HUES48 (cell line): ENCODE results near the gene SOX15.

ENCODE experiments used
- H3K27ac ChIP-seq: one replicate; pipeline ENCODE4 v1.7.0; 2013; ENCODE audit warnings: low read depth, low read length, inconsistent platforms
- H3K27me3 ChIP-seq: 2 replicates; pipeline ENCODE4 v1.6.1; 2013; ENCODE audit warnings: mild to moderate bottlenecking, low read length; ENCODE audit not compliant: control insufficient read depth, insufficient read depth
- H3K36me3 ChIP-seq: 2 replicates; pipeline ENCODE4 v1.6.1; 2013; ENCODE audit warnings: low read length; ENCODE audit not compliant: control insufficient read depth, insufficient read depth
- H3K4me1 ChIP-seq: 2 replicates; pipeline ENCODE4 v1.6.1; 2013; ENCODE audit warnings: mild to moderate bottlenecking, low read length; ENCODE audit not compliant: control insufficient read depth, insufficient read depth
- H3K4me3 ChIP-seq: 2 replicates; pipeline ENCODE4 v1.5.1; 2013; ENCODE audit warnings: mild to moderate bottlenecking, low read depth, low read length
- H3K9ac ChIP-seq: 2 replicates; pipeline ENCODE4 v1.6.1; 2013; ENCODE audit warnings: mild to moderate bottlenecking, low read depth, low read length, moderate library complexity
- H3K9me3 ChIP-seq: 2 replicates; pipeline ENCODE4 v1.6.1; 2013; ENCODE audit warnings: low read length; ENCODE audit not compliant: control insufficient read depth, insufficient read depth

Gene SOX15

DNA sequence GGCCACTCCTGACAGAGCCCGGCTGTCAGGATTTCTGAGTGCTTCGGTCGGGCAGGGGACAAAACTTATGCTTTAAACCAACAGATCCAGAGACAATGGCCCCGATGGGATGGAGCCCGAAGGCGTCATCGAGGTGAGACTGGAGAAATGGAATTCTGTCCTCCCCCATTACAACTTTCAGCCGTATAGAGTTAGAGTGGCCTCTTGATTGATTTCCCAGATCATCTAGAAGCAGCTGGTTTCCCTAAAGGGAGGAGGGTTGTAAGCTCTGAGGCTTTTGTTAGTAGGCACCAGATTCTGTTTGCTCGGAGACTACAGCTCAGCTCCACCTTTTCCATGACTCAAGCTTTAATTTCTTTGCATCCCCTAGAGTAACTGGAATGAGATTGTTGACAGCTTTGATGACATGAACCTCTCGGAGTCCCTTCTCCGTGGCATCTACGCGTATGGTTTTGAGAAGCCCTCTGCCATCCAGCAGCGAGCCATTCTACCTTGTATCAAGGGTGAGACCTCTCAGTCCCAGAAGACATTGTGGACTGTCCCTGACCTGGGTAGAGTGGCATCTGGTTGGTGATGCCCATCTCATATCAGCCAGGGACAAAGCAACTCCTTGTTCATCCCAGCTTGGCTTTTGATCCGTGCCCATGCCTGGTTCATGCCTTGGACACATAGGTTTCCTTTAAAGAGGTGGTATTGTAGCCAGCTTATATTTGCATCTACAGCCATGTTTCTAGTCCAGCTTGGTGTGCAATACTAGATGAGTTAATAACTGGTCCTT lies 15.5 kb downstream of the SOX15 start:
- H3K9ac ChIP-seq = peak overlapping the region; percentile 99
- H3K9me3 ChIP-seq = no peaks in the 10 kb centered on the region
- peak overlapping the region; percentile 76 for H3K4me3 ChIP-seq
- H3K27ac ChIP-seq = peak overlapping the region; percentile 98
- H3K4me1 ChIP-seq = peaks cover 8% of the 10 kb centered on the region
- H3K27me3 ChIP-seq = no peaks in the 10 kb centered on the region
- peaks cover 76% of the 10 kb centered on the region for H3K36me3 ChIP-seq

DNA sequence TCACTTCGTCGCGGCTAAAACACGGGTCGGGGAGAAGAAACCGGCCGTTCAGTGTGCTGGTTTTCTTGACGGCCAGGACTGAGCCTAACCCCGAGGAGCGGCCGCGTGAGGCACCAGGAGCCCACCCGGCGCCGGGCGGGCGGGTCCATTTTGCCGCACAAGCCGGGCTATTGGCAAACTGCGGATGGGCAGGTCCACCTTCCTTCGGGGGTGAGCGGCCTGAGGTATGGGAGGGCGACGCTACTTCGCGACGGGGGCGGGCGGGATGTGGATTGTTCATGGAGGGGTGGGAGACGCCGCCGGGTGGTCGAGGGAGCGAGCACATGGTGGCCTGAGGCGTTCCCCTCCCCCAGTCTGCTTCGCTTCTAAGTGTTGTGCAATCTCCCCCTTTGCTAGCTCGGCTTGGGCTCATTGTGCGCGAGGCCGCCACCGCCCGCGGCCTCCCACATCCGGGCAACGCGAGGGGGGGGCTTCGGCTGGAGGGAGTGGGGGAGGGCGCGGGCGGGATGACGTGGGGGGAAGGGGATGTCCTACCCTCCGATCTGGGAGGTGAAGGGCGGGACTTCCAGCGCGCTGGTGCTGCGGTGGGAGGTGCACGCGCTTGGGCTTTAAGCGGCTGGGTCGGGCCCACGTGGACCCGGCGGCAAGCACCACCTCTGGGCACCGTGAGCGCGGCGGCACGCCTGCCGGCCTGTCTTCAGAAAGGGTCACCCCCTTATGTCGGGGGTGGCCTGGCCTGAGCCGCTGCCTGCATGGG lies 16.4 kb downstream of the SOX15 start:
- peak overlapping the region; percentile 99 for H3K9ac ChIP-seq
- H3K27ac ChIP-seq = peak overlapping the region; percentile 98
- no peaks in the 10 kb centered on the region for H3K9me3 ChIP-seq
- peak overlapping the region; percentile 76 for H3K4me3 ChIP-seq
- H3K4me1 ChIP-seq = peaks cover 8% of the 10 kb centered on the region
- H3K27me3 ChIP-seq = no peaks in the 10 kb centered on the region
- peaks cover 76% of the 10 kb centered on the region for H3K36me3 ChIP-seq

DNA sequence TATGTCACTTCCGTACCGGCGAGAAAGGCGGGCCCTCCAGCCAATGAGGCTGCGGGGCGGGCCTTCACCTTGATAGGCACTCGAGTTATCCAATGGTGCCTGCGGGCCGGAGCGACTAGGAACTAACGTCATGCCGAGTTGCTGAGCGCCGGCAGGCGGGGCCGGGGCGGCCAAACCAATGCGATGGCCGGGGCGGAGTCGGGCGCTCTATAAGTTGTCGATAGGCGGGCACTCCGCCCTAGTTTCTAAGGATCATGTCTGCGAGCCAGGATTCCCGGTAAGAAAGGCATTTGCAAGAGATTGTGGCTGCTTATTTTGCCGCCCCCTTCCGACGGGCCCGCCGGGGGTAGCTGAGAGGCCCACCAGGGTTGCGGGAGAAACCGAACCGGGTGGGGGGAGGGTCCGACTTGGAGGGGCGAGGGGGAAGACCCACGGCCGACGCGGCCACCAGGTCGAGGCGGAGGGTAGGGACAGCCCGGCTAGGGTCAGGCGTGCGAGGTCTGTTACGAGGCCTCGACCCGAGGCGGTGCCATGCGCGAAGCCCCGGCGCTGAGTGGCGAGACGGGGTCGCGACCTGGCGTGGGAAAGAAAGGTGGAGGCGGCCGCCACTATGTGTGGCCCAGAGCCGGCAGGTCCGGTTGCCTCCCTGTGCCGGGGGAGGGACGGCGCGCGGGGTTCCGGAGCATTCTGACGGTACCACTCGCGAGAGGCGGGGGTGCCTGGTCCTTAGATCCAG lies 17.1 kb downstream of the SOX15 start:
- Histone ChIP-seq H3K9me3 (no peaks in the 10 kb centered on the region), H3K27ac (peak overlapping the region; percentile 98), H3K9ac (peak overlapping the region; percentile 99), H3K36me3 (peaks cover 71% of the 10 kb centered on the region), H3K27me3 (no peaks in the 10 kb centered on the region), H3K4me1 (peaks cover 8% of the 10 kb centered on the region), H3K4me3 (peak overlapping the region; percentile 76)

- Histone ChIP-seq H3K4me3 (peak overlapping the region; percentile 66), H3K36me3 (peaks cover 71% of the 10 kb centered on the region), H3K27me3 (no peaks in the 10 kb centered on the region), H3K27ac (peak overlapping the region; percentile 83), H3K9me3 (no peaks in the 10 kb centered on the region), H3K4me1 (peaks cover 8% of the 10 kb centered on the region), H3K9ac (peak overlapping the region; percentile 50)
Observed at GRCh38 chr17:7572338-7572587, 17.6 kb downstream of the SOX15 start.

DNA sequence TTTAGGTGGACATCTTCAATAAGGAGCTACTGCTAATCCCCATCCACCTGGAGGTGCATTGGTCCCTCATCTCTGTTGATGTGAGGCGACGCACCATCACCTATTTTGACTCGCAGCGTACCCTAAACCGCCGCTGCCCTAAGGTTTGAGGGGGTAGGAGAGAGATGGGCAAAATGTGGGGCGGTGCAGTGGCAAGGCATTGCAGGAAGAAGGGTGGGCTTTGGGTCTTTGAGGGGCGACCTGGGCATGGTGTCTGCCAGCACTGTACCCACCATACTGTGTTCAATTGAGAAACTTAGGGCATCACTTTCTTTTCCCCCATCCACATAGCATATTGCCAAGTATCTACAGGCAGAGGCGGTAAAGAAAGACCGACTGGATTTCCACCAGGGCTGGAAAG lies 19.5 kb downstream of the SOX15 start:
- Histone ChIP-seq H3K27me3 (no peaks in the 10 kb centered on the region), H3K27ac (no peak overlapping the region), H3K36me3 (peaks cover 70% of the 10 kb centered on the region), H3K4me1 (peaks cover 8% of the 10 kb centered on the region), H3K4me3 (no peak overlapping the region), H3K9ac (no peak overlapping the region), H3K9me3 (no peaks in the 10 kb centered on the region)

DNA sequence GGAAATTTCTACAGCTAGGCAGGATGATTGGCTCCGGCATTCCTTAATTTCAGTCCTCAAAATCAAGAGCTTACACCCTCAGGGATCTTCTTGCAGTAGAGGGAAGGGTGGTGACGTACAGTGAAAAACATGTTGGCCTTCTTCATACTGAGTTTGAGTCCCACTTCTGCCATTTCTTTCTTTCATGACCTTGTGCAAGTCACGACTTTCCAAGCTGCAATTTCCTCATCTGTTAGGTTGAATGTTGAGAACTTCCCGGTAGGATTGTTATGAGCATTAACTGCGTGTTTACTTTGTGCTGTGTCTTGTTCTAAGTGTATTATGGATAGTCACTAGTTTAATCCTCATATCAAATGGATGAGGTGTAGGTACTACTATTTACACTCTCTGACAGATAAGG lies 20.3 kb downstream of the SOX15 start:
- H3K4me3 ChIP-seq = no peak overlapping the region
- peaks cover 3% of the 10 kb centered on the region for H3K4me1 ChIP-seq
- H3K36me3 ChIP-seq = peaks cover 70% of the 10 kb centered on the region
- H3K27ac ChIP-seq = no peak overlapping the region
- H3K9ac ChIP-seq = no peak overlapping the region
- H3K27me3 ChIP-seq = no peaks in the 10 kb centered on the region
- no peaks in the 10 kb centered on the region for H3K9me3 ChIP-seq

DNA sequence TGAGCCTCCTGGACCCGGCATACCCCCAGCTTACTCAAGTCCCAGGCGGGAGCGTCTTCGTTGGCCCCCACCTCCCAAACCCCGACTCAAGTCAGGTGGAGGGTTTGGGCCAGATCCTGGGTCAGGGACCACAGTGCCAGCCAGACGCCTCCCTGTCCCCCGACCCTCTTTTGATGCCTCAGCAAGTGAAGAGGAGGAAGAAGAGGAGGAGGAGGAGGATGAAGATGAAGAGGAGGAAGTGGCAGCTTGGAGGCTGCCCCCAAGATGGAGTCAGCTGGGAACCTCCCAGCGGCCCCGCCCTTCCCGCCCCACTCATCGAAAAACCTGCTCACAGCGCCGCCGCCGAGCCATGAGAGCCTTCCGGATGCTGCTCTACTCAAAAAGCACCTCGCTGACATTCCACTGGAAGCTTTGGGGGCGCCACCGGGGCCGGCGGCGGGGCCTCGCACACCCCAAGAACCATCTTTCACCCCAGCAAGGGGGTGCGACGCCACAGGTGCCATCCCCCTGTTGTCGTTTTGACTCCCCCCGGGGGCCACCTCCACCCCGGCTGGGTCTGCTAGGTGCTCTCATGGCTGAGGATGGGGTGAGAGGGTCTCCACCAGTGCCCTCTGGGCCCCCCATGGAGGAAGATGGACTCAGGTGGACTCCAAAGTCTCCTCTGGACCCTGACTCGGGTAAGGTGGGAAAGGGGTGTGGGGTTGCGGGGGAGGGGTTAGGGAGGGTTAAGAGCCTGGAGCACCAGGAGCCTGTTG lies 26.6 kb downstream of the SOX15 start:
- H3K27ac ChIP-seq = no peak overlapping the region
- no peaks in the 10 kb centered on the region for H3K27me3 ChIP-seq
- H3K4me1 ChIP-seq = peaks cover 26% of the 10 kb centered on the region
- peak overlapping the region; percentile 70; the same call in 1 of the 2 replicates for H3K4me3 ChIP-seq
- no peak overlapping the region for H3K9ac ChIP-seq
- peaks cover 43% of the 10 kb centered on the region for H3K36me3 ChIP-seq
- no peaks in the 10 kb centered on the region for H3K9me3 ChIP-seq

GRCh38 chr17:7562208-7562605 lies 27.7 kb downstream of the SOX15 start:
- H3K4me1 ChIP-seq = peaks cover 37% of the 10 kb centered on the region
- H3K9ac ChIP-seq = peak overlapping the region; percentile 71
- peaks cover 37% of the 10 kb centered on the region for H3K36me3 ChIP-seq
- no peaks in the 10 kb centered on the region for H3K27me3 ChIP-seq
- H3K9me3 ChIP-seq = no peaks in the 10 kb centered on the region
- peak overlapping the region; percentile 91 for H3K27ac ChIP-seq
- H3K4me3 ChIP-seq = peak overlapping the region; percentile 70

- Histone ChIP-seq H3K27ac (peak within 1 kb of the TSS; percentile 91), H3K4me1 (peaks cover 42% of the 10 kb centered on the region), H3K9ac (peak within 1 kb of the TSS; percentile 88), H3K4me3 (peak within 1 kb of the TSS; percentile 70), H3K27me3 (no peaks in the 10 kb centered on the region), H3K36me3 (peaks cover 32% of the 10 kb centered on the region), H3K9me3 (no peaks in the 10 kb centered on the region)
Observed at GRCh38 chr17:7561589-7562207, 28.2 kb downstream of the SOX15 start, which contains the start of gene SENP3. SENP3 (plus strand) TSS chr17:7561919; CDS start chr17:7563077, 1,158 bp downstream.

- Histone ChIP-seq H3K27ac (peak overlapping the region; percentile 91), H3K9ac (peak overlapping the region; percentile 88), H3K27me3 (no peaks in the 10 kb centered on the region), H3K4me1 (peaks cover 43% of the 10 kb centered on the region), H3K9me3 (no peaks in the 10 kb centered on the region), H3K36me3 (peaks cover 28% of the 10 kb centered on the region), H3K4me3 (peak overlapping the region; percentile 70)
Observed at GRCh38 chr17:7561028-7561575, 28.8 kb downstream of the SOX15 start.
